ENCODE measurements around the gene KIF17. TPM values are rescaled to one million over a fixed set of nuclear protein-coding genes. Genes with fewer than 3 reads are reported as not detected.

KIF17 gene
- polyA plus RNA-seq, 1 of the 3 experiments (the other 2 are of a cell fraction) = 4.3 TPM

GRCh38 chr1:20686883-20687725 is 30.7 kb downstream of the KIF17 start:
- H3K4me2 ChIP-seq = no peak overlapping the region
- 74% methylated on average over 17 of the region's 26 CpGs for WGBS (ENCODE audit: low lambda C conversion rate)
- H4K20me1 ChIP-seq (ENCODE audit: insufficient read depth) = no peaks in the 10 kb centered on the region
- no peak overlapping the region for H3K27ac ChIP-seq (ENCODE audit: low read depth in 2 of 2, low read length in 1 of 2)
- CTCF ChIA-PET = interaction anchor here (1.0 to 2.7 kb wide), 4 partner anchors 10 to 682 kb away, joined by 3 to 10 read pairs (median 6); no protein-coding TSS in a partner anchor
- H3K9me2 ChIP-seq = no peaks in the 10 kb centered on the region
- H3K9ac ChIP-seq = no peak overlapping the region
- POLR2A ChIA-PET = no interaction called here
- DNase-seq = peak; percentile 48
- H3K4me1 ChIP-seq (ENCODE audit: control insufficient read depth in 1 of 2, insufficient read depth in 2 of 2, low read depth in 1 of 2, low read length in 1 of 2) = no peaks in the 10 kb centered on the region; a peak in 1 of 4 replicates
- H3K27me3 ChIP-seq (ENCODE audit: insufficient read depth) = no peaks in the 10 kb centered on the region
- no peaks in the 10 kb centered on the region for H3F3A ChIP-seq (replicated peaks; ENCODE audit: insufficient read depth)
- H3K79me2 ChIP-seq (ENCODE audit: insufficient read depth) = no peaks in the 10 kb centered on the region
- no peaks in the 10 kb centered on the region for H3K9me3 ChIP-seq
- H3K4me3 ChIP-seq (ENCODE audit: low read depth in 2 of 2, low read length in 1 of 2) = no peak overlapping the region
- TF ChIP-seq TAF1 (IDR thresholded peaks at IDR 0.05; ENCODE audit: borderline replicate concordance, low read depth, low read length) (no peak), GABPA (IDR thresholded peaks at IDR 0.05; ENCODE audit: low read depth) (no peak), PBX3 (IDR thresholded peaks at IDR 0.05) (no peak)
- TF ChIP-seq, protein P1, sequence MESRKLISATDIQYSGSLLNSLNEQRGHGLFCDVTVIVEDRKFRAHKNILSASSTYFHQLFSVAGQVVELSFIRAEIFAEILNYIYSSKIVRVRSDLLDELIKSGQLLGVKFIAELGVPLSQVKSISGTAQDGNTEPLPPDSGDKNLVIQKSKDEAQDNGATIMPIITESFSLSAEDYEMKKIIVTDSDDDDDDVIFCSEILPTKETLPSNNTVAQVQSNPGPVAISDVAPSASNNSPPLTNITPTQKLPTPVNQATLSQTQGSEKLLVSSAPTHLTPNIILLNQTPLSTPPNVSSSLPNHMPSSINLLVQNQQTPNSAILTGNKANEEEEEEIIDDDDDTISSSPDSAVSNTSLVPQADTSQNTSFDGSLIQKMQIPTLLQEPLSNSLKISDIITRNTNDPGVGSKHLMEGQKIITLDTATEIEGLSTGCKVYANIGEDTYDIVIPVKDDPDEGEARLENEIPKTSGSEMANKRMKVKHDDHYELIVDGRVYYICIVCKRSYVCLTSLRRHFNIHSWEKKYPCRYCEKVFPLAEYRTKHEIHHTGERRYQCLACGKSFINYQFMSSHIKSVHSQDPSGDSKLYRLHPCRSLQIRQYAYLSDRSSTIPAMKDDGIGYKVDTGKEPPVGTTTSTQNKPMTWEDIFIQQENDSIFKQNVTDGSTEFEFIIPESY (IDR thresholded peaks at IDR 0.05; ENCODE audit: borderline replicate concordance, low read depth) = no peak
- TF ChIP-seq, protein P2, sequence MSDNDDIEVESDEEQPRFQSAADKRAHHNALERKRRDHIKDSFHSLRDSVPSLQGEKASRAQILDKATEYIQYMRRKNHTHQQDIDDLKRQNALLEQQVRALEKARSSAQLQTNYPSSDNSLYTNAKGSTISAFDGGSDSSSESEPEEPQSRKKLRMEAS (IDR thresholded peaks at IDR 0.05; ENCODE audit: low read depth) = no peak
- H3K36me3 ChIP-seq (replicated peaks in 1 of 2; ENCODE audit: control insufficient read depth in 1 of 2, insufficient read depth in 2 of 2, low read length in 1 of 2) = no peaks in the 10 kb centered on the region
- H2AFZ ChIP-seq (ENCODE audit: low read depth) = no peak overlapping the region

GRCh38 chr1:20685741-20686140 is 32.1 kb downstream of the KIF17 start:
- Histone ChIP-seq H3K27me3 (ENCODE audit: insufficient read depth) (no peaks in the 10 kb centered on the region), H3K9me2 (no peaks in the 10 kb centered on the region), H3K9ac (no peak overlapping the region), H3K36me3 (replicated peaks in 1 of 2; ENCODE audit: control insufficient read depth in 1 of 2, insufficient read depth in 2 of 2, low read length in 1 of 2) (no peaks in the 10 kb centered on the region), H3K27ac (ENCODE audit: low read depth in 2 of 2, low read length in 1 of 2) (no peak overlapping the region), H3K4me1 (ENCODE audit: control insufficient read depth in 1 of 2, insufficient read depth in 2 of 2, low read depth in 1 of 2, low read length in 1 of 2) (no peaks in the 10 kb centered on the region; a peak in 1 of 4 replicates), H3K4me2 (no peak overlapping the region), H3K9me3 (no peaks in the 10 kb centered on the region), H2AFZ (ENCODE audit: low read depth) (no peak overlapping the region), H4K20me1 (ENCODE audit: insufficient read depth) (no peaks in the 10 kb centered on the region), H3K79me2 (ENCODE audit: insufficient read depth) (no peaks in the 10 kb centered on the region), H3F3A (replicated peaks; ENCODE audit: insufficient read depth) (no peaks in the 10 kb centered on the region), H3K4me3 (ENCODE audit: low read depth in 2 of 2, low read length in 1 of 2) (no peak overlapping the region)
- ChIA-PET CTCF (interaction anchor here (0.9 kb wide), 1 partner anchor 11 kb away, joined by 3 read pairs; no protein-coding TSS in a partner anchor), POLR2A (no interaction called here)
- DNase-seq = no peak
- WGBS (ENCODE audit: low lambda C conversion rate) = 88% methylated on average over 12 of the region's 12 CpGs
- TF ChIP-seq POLR2AphosphoS5 (IDR thresholded peaks at IDR 0.05; ENCODE audit: low read depth, low read length) = no peak
- TF ChIP-seq, protein P3, sequence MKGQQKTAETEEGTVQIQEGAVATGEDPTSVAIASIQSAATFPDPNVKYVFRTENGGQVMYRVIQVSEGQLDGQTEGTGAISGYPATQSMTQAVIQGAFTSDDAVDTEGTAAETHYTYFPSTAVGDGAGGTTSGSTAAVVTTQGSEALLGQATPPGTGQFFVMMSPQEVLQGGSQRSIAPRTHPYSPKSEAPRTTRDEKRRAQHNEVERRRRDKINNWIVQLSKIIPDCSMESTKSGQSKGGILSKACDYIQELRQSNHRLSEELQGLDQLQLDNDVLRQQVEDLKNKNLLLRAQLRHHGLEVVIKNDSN (IDR thresholded peaks at IDR 0.05; ENCODE audit: borderline replicate concordance, low read depth) = no peak
- no peak for TF ChIP-seq JUND (IDR thresholded peaks at IDR 0.05)
- TF ChIP-seq FOXM1 (IDR thresholded peaks at IDR 0.05; ENCODE audit: low read depth) = no peak
- TF ChIP-seq CTCF (IDR thresholded peaks at IDR 0.05) = no peak
- TF ChIP-seq TEAD4 (IDR thresholded peaks at IDR 0.05; ENCODE audit: borderline replicate concordance, insufficient read depth) = no peak
- TF ChIP-seq RFX5 (IDR thresholded peaks at IDR 0.05; ENCODE audit: low read length) = no peak
- TF ChIP-seq YY1 (IDR thresholded peaks at IDR 0.05; ENCODE audit: low read depth) = no peak
- no peak for TF ChIP-seq GATA2 (CRISPR knock-in tag; IDR thresholded peaks at IDR 0.05)

All from SK-N-SH (cell line).